Dedifferentiated amniotic fluid mesenchymal stem cell (primary cell): ENCODE data around the gene ZNF678.
"Not testable (repeated sequence)": the region's sequence is repeated elsewhere in the genome, so short reads cannot be mapped to it uniquely, and the experiment has no call there.

Source experiments
- DNase-seq: peaks from one replicate; pipeline ENCODE4 v3.0.0-alpha.2; 2016; ENCODE audit errors: extremely low spot score

Gene ZNF678

DNA sequence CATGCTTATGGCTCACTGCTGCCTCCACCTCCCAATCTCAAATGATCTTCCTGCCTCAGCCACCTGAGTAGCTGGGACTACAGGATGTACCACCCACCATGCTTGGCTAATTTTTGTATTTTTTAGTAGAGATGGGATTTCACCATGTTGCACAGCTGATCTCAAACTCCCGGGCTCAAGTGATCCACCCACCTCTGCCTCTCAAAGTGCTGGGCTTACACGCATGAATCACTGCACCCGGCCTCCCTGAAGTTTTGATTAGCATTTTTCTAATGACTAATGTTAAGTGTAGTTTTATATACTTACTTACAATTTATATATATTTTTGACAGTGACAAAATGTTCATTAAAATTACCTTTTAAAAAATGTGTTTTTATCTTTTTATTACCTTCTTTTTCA lies 41.1 kb downstream of the ZNF678 start:
- no peak for DNase-seq

DNA sequence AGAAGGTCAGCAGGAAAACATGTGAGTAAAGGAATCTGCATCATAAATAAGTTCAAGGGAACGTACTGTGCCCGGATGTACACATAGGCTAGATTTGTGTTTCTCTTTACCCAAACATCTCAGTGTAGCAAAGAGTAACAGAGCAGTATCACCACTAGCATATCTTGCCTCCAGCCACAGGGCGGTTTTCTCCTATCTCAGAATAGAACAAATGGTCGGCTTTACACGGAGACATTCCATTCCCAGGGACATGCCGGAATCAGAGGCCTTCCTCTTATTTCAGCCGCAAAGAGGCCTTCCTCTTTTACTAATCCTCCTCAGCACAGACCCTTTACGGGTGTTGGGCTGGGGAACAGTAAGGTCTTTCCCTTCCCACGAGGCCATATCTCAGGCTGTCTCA lies 42.9 kb downstream of the ZNF678 start:
- not testable (repeated sequence) for DNase-seq

DNA sequence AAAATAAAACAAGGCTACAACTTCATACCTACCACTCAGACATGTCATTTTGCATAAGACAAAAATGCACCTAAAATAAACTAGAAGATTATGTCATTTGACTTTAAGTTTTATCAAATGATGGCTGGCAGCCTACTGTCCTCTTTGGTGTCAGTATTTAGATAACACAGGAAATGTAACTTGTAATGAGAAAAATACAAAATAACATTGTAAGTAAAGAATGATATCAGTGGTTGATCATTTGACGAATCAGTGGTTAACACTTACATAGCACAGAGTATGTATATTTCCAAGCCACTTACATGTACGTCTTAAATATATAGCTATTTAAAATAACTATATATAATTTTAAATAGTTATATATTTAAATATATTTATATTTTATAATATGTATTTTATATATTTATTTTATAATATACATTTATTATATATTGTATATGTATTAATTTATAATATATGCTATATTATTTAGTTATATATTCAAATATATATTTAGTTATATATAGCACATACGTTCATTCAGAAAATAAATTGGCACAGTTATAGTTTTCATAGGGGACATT lies 44.1 kb downstream of the ZNF678 start:
- no peak for DNase-seq

DNA sequence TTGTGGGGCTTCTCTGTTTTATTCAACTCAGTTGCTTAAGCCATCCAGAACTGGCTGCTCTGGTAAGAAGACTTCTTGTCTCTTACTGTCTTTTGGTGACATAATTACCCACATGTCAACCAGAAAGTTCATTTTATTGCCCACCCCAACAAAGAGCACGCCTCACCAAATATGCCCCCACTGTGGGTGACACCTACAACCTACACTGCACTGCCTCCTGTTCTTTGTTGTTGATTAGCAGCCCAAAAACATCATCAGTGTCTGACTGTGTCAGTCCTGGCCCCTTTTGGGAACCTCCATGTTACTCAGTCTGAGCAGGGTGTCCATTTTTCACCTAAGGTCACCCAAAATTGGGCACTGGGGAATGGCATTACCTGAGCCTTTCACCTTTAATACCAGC lies 49.3 kb downstream of the ZNF678 start:
- DNase-seq = no peak

DNA sequence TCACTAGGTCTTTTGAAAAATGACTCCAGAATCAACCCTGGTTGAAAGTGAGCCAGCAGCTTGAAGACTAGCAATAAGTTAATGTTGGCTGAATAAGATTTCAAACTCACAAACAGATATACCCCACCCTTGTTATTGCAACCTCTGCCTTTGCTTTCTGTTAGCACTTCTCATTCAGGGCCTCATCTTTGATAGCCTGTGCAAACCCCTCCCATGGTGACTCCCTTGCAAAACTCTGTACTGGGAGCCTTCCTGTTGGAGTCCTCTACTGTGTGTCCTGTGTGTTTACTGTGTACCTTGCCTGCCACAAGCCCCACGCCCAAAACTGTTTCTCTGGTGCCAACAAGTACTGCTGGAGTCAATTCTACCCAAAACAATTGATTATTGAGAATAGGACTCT lies 50.2 kb downstream of the ZNF678 start:
- DNase-seq = no peak

- DNase-seq = no peak
These were observed 57.9 kb downstream of the ZNF678 start for GRCh38 chr1:227621211-227621610.

DNA sequence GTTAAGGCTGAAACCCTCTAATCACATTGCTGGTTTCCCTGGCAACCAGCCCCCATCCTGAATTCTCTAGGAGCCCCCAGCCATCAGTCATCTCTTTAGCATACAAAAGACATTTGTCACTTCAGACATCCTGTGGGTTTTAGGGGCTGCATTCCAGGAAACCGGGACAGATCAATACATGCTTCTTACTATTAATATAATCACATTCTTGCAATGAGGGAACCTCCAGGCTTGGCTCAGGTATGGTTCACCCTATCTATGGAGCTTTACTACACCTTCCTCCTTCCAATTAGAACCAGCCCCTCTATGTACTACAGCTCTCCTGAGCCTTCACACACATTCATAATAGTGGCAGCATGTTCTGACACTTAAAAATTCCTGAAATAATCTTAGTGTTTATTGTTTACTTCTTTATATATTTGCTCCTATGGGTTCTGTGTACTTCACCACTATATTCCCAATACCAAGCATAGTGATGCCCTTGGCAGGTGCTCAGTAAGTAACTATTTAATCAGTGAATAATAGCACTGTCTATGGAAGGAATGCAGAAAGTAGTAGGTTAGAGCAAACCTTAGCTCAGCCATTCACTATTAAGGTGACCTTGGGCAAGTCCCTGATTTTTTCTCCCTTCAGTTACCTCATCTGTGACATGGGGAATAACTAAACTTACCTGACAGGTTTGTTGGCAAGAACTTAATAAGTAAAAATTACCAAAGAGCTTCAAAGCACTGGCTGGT lies 59.6 kb downstream of the ZNF678 start:
- no peak for DNase-seq

DNA sequence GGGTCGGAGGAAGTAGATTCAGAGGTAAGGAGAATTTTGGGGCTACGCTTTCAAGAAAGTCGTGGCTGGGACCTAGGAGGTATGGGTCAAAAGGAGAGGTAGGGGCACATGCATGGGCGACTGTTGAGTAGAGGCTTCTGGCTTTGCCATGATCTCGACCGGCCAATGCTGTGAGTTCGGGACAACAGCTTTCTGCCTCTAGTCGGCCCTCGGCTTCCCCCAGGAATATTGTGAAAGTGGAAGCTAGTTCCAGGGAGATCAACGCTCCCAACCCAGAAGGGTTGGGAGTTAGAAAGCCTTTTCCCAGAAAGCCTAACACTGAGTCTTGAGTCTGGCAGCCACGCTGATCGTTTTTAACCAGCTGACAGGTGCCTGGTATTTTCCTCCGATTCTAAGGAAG lies 69.0 kb downstream of the ZNF678 start:
- no peak for DNase-seq

DNA sequence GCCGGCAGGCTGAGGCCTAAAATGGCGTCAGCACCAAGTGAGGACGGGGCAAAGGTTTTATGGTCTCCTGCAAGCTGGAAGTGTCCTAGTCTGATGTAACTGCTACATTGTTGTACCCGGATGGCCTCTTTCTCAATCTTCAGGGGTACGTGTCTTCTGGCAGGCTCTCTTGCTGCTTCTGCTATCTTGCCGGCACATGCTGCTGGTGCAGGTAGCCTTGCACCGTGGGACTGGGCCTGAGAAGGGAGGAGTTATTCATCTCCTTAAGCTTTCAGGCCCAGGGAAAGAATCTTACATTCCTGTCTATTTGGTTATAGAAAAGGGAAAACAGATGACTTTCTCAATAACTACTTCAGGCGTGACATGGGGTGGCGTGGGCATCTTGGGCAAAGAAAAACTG lies 72.2 kb downstream of the ZNF678 start:
- DNase-seq = no peak

GRCh38 chr1:227654431-227654830 lies 91.1 kb downstream of the ZNF678 start:
- no peak for DNase-seq

- no peak for DNase-seq
These were observed 91.7 kb downstream of the ZNF678 start for GRCh38 chr1:227654858-227655752.

- DNase-seq = no peak
These were observed 98.1 kb downstream of the ZNF678 start for GRCh38 chr1:227661495-227661894.

GRCh38 chr1:227662933-227663332 lies 99.6 kb downstream of the ZNF678 start:
- no peak for DNase-seq

- DNase-seq = no peak
These were observed 102.9 kb downstream of the ZNF678 start for GRCh38 chr1:227666286-227666685.

GRCh38 chr1:227673441-227673840 lies 110.1 kb downstream of the ZNF678 start:
- no peak for DNase-seq

- DNase-seq = no peak
These were observed 122.5 kb downstream of the ZNF678 start for GRCh38 chr1:227685807-227686206.

- no peak for DNase-seq
These were observed 134.0 kb downstream of the ZNF678 start for GRCh38 chr1:227697321-227697864.

DNA sequence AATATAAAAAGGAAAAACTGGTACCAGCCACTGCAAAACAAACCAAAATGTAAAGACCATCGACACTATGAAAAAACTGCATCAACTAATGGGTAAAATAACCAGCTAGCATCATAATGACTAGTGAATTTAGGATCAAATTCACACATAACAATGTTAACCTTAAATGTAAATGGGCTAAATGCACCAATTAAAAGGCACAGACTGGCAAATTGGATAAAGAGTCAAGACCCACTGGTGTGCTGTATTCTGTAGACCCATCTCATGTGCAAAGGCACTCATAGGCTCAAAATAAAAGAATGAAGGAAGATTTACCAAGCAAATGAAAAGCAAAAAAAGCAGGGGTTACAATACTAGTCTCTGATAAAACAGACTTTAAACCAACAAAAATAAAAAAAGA lies 138.3 kb downstream of the ZNF678 start:
- not testable (repeated sequence) for DNase-seq

GRCh38 chr1:227707846-227708245 lies 144.5 kb downstream of the ZNF678 start:
- DNase-seq = no peak

GRCh38 chr1:227709451-227709850 lies 146.1 kb downstream of the ZNF678 start:
- no peak for DNase-seq

DNA sequence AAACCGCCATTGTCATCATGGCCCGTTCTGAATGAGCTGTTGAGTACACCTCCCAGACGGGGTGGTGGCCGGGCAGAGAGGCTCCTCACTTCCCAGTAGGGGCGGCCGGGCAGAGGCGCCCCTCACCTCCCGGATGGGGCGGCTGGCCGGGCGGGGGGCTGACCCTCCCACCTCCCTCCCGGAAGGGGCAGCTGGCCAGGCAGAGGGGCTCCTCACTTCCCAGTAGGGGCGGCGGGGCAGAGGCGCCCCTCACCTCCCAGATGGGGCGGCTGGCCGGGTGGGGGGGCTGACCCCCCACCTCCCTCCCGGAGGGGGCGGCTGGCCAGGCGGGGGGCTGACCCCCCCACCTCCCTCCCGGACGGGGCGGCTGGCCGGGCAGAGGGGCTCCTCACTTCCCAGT lies 147.1 kb downstream of the ZNF678 start:
- not testable (repeated sequence) for DNase-seq

DNA sequence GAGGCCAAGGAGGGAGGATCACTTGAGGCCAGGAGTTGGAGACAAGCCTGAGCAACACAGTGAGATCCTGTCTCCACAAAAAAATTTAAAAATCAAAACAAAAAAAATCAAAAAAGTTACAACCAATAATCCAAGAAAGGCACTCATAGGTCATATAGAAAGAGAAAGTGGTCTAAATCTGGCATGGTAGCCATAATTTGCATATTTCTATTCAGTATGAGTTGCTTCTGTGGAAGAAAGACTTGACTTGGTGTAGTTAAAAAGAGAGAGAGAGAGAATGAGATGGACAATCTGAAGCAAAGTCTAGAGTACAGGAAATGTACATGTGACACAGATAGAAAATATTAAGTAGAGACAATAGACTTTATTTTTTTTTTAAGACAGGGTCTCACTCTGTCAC lies 149.3 kb downstream of the ZNF678 start:
- DNase-seq = no peak
